Measurements from ENCODE around the gene LRRC27.

GRCh38 chr10:132313305-132313704 lies 18.7 kb upstream of the LRRC27 start:
- TF ChIP-seq CTCF (IDR thresholded peaks at IDR 0.05) (no peak), POLR2AphosphoS5 (IDR thresholded peaks at IDR 0.05) (no peak), POLR2A (IDR thresholded peaks at IDR 0.05) (no peak)

All from prostate gland (tissue), 2 donors.